Fibroblast of lung (primary cell): ENCODE results near the gene LRRC53.

ENCODE experiments used
- EZH2 ChIP-seq: IDR thresholded peaks from 2 replicates; pipeline ENCODE4 v1.5.1; 2012; ENCODE audit warnings: low read length, control low read depth, mild to moderate bottlenecking; ENCODE audit errors: missing control alignments
- TF ChIP-seq, protein P1 (sequence below), 2 donors: IDR thresholded peaks in 1 of 2; conservative IDR thresholded peaks in 1 of 2; 1 replicate in 1 of 2; 2 replicates in 1 of 2; pipeline ENCODE4 v1.5.1; 2011 to 2012; ENCODE audit warnings: low read length in 2 of 2, control low read depth in 1 of 2, inconsistent platforms in 1 of 2, low read depth in 1 of 2, mild to moderate bottlenecking in 1 of 2

- TF ChIP-seq, protein P1, sequence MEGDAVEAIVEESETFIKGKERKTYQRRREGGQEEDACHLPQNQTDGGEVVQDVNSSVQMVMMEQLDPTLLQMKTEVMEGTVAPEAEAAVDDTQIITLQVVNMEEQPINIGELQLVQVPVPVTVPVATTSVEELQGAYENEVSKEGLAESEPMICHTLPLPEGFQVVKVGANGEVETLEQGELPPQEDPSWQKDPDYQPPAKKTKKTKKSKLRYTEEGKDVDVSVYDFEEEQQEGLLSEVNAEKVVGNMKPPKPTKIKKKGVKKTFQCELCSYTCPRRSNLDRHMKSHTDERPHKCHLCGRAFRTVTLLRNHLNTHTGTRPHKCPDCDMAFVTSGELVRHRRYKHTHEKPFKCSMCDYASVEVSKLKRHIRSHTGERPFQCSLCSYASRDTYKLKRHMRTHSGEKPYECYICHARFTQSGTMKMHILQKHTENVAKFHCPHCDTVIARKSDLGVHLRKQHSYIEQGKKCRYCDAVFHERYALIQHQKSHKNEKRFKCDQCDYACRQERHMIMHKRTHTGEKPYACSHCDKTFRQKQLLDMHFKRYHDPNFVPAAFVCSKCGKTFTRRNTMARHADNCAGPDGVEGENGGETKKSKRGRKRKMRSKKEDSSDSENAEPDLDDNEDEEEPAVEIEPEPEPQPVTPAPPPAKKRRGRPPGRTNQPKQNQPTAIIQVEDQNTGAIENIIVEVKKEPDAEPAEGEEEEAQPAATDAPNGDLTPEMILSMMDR (conservative IDR thresholded peaks at IDR 0.05 in 1 of 2, IDR thresholded peaks at IDR 0.05 in 1 of 2; ENCODE audit: low read depth in 1 of 2, low read length in 2 of 2) = no peak
- no peak for TF ChIP-seq EZH2
These were observed 91.9 kb downstream of the LRRC53 start for GRCh38 chr1:74420467-74420866.
